DOHH2 (cell line): ENCODE data around the gene CCDC15.

Experiments used
- CTCF ChIP-seq: fragments of 200-600 bp; sonication (generic); IDR thresholded peaks from one replicate; pipeline ENCODE4 v1.5.1; 2014; ENCODE audit warnings: antibody characterized with exemption, mild to moderate bottlenecking, low read depth, low read length; ENCODE audit not compliant: poor library complexity, severe bottlenecking
- EZH2phosphoT487 ChIP-seq: fragments of 200-600 bp; sonication (generic); IDR thresholded peaks from 2 replicates; pipeline ENCODE4 v1.6.1; 2017; ENCODE audit warnings: borderline replicate concordance, mild to moderate bottlenecking, antibody characterized with exemption, low read length, moderate library complexity, mixed read lengths

GRCh38 chr11:124983674-124984511 is 29.9 kb downstream of the CCDC15 start:
- TF ChIP-seq CTCF (no peak), EZH2phosphoT487 (no peak)
